GM12801 (cell line): ENCODE measurements around the gene AFF1.

Source experiments
- TF ChIP-seq, protein P1 (sequence below): IDR thresholded peaks from one replicate; pipeline ENCODE4 v1.5.1; 2011; ENCODE audit warnings: control low read depth; ENCODE audit not compliant: insufficient read length; ENCODE audit errors: extremely low read depth

AFF1 gene

GRCh38 chr4:86961116-86961515, 26.3 kb downstream of the AFF1 start:
- TF ChIP-seq, protein P1, sequence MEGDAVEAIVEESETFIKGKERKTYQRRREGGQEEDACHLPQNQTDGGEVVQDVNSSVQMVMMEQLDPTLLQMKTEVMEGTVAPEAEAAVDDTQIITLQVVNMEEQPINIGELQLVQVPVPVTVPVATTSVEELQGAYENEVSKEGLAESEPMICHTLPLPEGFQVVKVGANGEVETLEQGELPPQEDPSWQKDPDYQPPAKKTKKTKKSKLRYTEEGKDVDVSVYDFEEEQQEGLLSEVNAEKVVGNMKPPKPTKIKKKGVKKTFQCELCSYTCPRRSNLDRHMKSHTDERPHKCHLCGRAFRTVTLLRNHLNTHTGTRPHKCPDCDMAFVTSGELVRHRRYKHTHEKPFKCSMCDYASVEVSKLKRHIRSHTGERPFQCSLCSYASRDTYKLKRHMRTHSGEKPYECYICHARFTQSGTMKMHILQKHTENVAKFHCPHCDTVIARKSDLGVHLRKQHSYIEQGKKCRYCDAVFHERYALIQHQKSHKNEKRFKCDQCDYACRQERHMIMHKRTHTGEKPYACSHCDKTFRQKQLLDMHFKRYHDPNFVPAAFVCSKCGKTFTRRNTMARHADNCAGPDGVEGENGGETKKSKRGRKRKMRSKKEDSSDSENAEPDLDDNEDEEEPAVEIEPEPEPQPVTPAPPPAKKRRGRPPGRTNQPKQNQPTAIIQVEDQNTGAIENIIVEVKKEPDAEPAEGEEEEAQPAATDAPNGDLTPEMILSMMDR: no peak

DNA sequence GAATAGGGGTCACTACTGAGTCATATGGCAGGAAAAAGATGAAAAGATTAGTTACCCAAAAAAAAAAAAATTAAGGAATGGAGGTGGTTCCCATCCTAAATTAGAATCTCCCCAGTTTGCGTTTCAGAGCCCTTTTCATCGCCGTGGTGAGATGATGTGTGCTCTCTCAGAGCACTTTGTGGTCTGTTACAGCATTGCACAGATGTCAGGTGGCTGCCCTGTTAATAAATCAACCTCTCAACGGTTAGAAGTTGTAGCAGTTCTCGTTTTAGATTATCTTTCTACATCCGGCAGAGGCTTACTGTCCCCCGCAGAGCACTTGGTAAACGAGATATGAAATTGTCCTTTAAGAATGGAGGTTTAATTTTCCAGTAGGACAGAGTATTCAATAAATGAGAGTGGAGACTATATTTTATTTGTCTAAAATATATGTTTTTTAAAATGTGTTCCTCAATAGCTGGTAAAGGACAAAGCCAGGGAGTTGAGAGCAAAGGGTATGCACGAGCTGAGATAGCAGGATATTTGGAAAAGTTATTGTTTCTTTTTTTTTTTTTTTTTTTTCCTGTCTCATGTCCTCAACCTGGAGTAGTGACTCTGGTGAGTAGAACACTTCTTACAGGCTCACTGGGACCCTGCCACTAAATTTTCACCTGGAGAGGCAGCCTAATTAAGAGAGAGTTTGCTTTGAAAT, 26.9 kb downstream of the AFF1 start:
- TF ChIP-seq, protein P1: no peak

GRCh38 chr4:86963697-86964096, 28.9 kb downstream of the AFF1 start:
- TF ChIP-seq, protein P1: no peak

- TF ChIP-seq, protein P1: no peak
Observed at GRCh38 chr4:86965019-86965976, 30.5 kb downstream of the AFF1 start.

- TF ChIP-seq, protein P1: no peak
Observed at GRCh38 chr4:86967073-86967472, 32.3 kb downstream of the AFF1 start.

DNA sequence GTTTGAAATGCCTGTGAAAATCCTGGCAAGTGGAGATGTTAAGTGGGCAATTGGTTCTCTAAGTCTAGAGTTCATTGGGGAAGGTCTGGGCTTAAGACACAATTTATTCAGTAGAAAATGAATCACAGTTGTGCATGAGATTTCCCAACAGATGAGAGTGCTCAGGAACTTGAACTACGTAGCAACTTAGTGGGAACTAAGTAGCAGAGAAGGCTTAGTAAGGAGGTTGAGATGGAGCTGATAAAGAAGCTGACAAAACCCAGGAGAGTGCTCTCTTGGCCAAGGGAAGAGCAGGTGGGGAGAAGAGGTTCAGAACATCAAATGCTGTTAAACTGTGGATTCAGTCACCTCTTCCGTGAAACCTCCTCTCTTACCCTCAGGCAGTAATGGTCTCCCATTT, 33.0 kb downstream of the AFF1 start:
- TF ChIP-seq, protein P1: no peak

DNA sequence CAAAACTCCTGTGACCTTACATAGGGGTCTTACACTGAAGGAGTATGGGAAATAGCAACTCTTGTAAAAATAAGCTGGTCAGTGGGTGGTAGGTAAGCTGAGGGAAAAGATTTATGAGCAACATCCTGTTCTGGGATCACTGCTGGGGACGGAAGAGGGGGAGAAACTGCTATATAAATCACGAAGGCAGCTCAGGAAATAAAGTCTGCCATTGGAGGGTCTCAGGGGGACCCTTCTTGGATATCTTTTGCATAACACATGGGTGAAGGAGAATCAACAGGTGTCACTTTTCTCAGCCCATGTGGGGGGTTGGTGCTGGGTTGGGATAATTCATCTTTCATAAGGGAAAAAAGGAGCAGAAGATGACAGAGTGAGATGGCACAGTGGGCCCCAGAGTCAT, 33.7 kb downstream of the AFF1 start:
- TF ChIP-seq, protein P1: no peak
